Epithelial cell of proximal tubule (primary cell): Measurements from ENCODE around the gene KSR2. TPM values are rescaled to one million over a fixed set of nuclear protein-coding genes. Genes with fewer than 3 reads are reported as not detected.

Experiments used
- DNase-seq: peaks from one replicate; pipeline ENCODE4 v3.0.0-alpha.2; 2011; ENCODE audit warnings: low read depth
- H3K4me3 ChIP-seq: 2 replicates; pipeline ENCODE4 v1.5.1; 2011; ENCODE audit warnings: low read depth, mild to moderate bottlenecking, low read length
- CTCF ChIP-seq: conservative IDR thresholded peaks from 2 replicates; pipeline ENCODE4 v1.5.1; 2012; ENCODE audit warnings: low read depth, mild to moderate bottlenecking, low read length
- total RNA-seq: library from RNA; depleted of rRNA; stranded (reverse); fragments of >200 nt; gene quantifications from 2 replicates; pipeline ENCODE4 v1.2.3, GENCODE V29; 2015

Gene KSR2
- total RNA-seq, 1 donor from 2014 or later: 0.29 TPM

GRCh38 chr12:117907108-117907689 is 61.6 kb downstream of the KSR2 start:
- TF ChIP-seq CTCF: no peak
- DNase-seq: no peak
- H3K4me3 ChIP-seq: no peak overlapping the region

- DNase-seq: no peak
- TF ChIP-seq CTCF: no peak
- no peak overlapping the region for H3K4me3 ChIP-seq
These were observed 64.7 kb downstream of the KSR2 start for GRCh38 chr12:117904051-117904450.

- TF ChIP-seq CTCF: no peak
- no peak for DNase-seq
- no peak overlapping the region for H3K4me3 ChIP-seq
These were observed 65.5 kb downstream of the KSR2 start for GRCh38 chr12:117903110-117903840.

- no peak overlapping the region for H3K4me3 ChIP-seq
- no peak for TF ChIP-seq CTCF
- no peak for DNase-seq
These were observed 67.2 kb downstream of the KSR2 start for GRCh38 chr12:117901631-117902030.

GRCh38 chr12:117900561-117900960 is 68.2 kb downstream of the KSR2 start:
- TF ChIP-seq CTCF: no peak
- no peak overlapping the region for H3K4me3 ChIP-seq
- no peak for DNase-seq

GRCh38 chr12:117897372-117898161 is 71.2 kb downstream of the KSR2 start:
- no peak for DNase-seq
- no peak for TF ChIP-seq CTCF
- no peak overlapping the region for H3K4me3 ChIP-seq
